HG03565 (cell line): ENCODE measurements around the gene NCAM1.
A peak's percentile ranks its signal among the peaks of the same experiment; 100 is the strongest.

Experiments used
- ATAC-seq: cut with Tn5 transposase; IDR thresholded peaks from one replicate; pipeline ENCODE4 v1.9.1; 2021; ENCODE audit warnings: mild to moderate bottlenecking, moderate library complexity; ENCODE audit not compliant: unreplicated experiment

NCAM1 gene

DNA sequence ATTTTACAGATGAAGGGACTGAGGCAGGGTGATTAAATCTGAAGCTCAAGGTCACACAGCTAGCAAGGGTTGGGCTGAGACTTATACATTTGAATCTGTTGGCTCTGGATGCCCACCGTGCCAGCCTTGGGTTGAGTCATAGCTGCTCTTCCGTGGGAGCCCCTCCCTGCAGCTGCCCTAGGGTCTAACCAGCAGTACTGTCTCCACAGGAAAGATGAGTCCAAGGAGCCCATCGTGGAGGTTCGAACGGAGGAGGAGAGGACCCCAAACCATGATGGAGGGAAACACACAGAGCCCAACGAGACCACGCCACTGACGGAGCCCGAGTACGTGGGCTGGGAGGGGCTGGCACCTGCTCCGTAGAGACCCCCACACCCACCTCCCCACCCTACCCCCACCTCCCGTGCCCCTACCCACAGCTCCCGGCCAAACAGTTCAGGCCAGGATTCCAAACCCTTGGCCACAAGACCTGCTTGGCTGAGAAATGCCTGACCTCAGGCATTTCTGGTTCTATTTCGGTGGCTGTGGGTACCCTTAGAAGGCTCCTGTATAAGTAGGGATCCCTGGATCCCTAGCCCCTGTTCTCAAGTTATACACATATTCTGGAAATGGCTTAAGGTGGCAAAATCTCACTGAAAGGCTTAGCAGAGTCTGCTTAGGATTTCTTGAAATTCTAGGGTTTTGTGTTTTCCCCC, 310.5 kb downstream of the NCAM1 start:
- no peak for ATAC-seq

DNA sequence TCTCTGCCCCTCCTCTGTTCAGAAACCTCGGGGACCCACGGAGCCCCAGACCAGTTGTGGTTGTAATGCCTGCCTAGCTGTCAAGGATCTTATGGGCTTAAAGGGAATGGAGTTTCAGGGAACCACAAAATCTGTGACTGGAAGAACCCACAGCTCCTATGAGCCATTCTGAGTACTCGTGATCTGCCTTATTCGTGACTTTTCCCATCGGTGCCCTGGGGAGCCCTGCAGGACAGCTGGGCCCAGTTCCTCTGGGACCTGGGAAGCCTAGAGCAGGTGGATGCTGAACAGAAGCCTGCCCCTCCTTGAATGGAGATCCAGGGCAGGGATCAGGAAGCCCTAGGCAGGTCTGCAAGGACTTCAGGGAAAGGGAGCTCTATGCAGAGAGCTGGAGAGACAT, 311.1 kb downstream of the NCAM1 start:
- ATAC-seq = no peak

DNA sequence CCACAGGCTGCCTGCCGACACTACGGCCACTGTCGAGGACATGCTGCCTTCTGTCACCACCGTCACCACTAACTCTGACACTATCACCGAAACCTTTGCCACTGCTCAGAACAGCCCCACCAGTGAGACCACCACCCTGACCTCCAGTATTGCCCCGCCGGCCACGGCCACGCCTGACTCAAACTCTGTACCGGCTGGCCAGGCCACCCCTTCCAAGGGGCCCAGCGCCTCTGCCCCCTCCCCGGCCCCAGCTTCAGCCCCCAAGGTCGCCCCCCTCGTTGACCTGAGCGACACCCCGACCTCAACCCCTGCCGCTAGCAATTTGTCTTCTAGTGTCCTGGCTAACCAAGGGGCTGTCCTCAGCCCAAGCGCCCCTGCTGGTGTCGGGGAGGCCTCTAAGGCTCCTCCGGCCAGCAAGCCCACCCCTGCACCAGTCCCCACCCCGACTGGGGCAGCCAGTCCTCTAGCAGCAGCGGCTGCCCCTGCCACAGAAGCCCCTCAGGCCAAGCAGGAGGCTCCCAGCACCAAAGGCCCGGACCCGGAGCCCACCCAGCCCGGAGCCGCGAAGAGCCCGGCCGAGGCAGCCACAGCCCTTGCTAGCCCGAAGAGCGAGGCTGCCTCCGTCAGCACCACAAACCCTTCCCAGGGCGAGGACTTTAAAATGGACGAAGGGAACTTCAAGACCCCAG, 311.9 kb downstream of the NCAM1 start:
- ATAC-seq = no peak

GRCh38 chr11:113273720-113274119, 312.5 kb downstream of the NCAM1 start:
- ATAC-seq = no peak

DNA sequence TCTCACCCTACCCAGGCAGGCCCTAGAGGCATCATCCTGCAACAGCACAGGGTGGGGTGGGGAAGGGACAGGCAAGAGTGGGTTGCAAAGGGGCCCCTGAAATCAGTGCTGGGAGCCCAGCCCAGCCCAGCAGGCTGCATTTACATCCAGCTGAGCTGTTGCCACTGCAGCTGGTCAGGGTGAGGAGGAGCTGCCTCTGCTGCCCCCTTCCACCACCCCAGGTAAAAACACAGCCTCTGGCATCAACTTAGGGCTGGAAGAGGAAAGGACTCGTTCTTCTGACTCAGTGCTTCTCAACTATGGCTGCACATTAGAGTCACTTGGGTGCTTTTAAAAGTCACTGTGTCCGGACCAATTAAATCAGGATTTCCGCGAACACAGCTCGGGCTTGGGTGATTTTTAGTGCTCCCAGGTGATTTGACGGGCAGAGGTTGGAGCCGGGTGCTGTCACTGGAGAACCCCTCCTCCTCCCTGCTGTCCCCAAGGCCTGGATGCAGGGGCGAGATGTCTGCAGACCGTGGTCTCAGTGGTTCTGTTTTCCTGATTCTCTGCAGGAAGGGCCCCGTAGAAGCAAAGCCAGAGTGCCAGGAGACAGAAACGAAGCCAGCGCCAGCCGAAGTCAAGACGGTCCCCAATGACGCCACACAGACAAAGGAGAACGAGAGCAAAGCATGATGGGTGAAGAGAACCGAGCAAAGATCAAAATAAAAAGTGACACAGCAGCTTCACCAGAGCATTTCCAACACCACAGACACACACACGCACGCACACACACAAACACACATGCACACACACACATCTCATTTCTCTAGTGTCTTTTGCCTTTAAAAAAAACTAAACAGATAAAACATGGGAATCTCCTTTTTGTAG, 313.7 kb downstream of the NCAM1 start:
- ATAC-seq = no peak

GRCh38 chr11:113275602-113276001, 314.4 kb downstream of the NCAM1 start:
- no peak for ATAC-seq

DNA sequence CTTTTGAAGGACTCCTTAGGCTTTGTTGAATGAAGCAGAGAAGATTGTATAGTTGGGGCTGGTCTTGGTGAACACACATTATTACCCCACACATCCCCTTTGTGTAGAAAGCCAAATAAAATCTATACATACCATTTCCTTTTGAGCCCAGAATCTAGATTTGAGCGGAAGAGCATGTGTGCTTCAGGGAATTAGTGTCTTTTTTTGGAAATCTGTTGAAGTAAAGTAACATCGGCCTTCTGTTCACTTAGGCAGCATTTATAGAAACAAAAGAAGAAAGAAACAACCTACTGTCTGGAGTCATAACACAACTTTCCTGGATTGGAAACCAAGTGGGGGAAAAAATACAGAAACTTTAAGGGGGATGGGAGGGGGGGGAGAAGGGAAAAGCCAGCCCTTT, 315.2 kb downstream of the NCAM1 start:
- no peak for ATAC-seq

DNA sequence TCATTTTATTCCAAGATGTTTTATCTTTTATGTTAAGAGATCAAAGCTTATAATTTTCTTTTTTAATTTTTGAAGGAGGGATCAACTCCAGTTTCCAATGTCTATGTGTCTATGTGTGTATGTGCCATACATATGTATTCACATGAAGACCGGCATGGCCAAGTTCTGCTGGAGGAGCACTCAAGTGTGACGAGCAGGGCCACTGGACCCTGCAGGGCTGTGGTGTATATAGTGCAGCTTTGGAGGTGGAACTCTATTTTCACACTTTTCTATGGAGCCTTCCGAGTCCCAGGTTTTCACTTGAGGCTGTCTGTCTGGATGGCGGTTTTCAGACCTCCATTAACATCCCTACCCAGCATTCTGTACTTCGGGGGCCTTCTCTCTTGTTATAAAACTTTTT, 316.7 kb downstream of the NCAM1 start:
- ATAC-seq = no peak

DNA sequence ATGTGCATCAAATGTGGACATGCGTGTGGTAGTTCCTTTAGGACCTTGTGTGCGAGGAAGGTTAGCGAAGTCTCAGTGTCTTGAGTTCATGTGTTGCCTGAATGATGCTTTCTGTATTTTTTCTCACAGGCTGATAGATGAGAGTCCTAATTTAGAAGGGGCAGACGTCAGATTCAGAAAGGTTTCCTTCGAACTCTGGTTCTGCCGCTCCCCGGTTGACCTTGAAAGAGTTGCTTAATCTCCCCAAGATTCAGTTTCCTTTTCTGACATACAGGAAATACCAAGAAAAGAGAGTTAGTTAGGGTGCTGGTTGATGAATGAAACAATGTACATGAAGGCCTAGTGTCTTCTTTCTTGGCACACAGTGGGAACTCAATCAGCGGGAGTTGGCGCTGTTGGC, 317.3 kb downstream of the NCAM1 start:
- no peak for ATAC-seq

DNA sequence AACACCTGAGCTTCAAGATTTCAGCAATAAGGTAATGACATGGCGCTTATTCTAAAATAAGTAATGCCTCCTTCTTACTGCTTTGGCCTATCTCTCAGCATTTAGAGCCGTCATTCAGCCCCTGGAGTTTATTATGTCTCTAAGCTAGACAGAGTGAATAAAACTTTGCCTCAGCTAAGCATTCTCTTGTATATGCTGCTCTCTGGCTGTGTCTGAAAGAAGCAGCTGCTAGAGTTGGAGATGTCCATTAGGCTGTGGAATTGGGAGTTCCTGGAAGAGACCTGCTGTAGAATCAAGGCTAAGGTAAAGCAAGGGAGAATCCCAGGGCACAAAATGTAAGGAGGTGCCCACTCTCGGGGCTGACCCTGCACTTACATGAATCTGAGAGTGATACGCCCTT, 317.7 kb downstream of the NCAM1 start:
- ATAC-seq = no peak

DNA sequence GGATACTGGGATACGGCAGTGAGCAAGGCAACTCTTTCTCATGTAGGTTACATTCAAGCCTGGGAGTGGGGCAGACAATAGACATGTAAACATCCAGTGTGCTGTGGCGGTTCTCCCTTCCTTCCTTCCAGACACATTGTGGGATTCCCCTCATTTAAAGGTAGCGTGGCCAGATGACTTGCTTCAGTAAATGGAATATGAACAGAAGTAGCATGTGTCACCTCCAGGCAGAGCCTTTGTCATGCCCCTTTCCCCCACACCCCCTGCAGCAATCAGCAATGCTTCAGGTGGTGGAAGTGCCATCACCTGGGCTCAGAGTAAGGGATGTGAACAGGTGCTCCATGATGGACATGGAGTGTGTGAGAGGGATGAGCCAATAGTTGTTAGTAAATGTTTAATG, 318.4 kb downstream of the NCAM1 start:
- ATAC-seq = no peak

DNA sequence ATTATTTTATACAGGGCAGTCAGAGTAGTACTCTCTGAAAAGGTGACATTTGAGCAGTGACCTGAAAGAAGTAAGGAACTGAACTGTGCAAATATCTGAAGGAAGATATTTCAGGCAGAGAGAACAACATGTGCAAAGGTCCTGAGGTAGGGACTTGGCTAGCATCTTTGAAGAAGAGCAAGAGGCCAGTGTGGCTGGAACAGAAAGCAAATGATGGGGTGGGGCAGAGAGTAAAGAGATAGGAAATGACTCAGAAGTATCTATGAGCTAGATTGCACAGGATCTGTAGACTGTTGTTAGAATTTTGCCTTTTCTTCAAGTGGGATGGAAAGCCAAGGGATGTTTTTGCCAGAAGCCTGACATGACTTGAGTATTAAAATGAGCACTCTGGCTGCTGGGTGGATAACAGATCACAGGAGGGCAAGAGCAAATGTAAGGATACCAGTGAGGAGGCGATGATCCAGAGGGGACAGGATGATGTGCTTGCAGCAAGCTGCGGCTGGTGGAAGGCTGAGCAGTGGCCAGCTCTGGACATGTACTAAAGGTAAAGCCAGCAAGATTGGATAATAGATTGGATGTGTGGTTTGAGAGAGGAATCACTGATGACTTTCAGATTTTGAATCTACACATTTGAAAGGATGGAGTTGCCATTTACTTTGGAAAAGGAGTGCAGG, 320.0 kb downstream of the NCAM1 start:
- no peak for ATAC-seq

DNA sequence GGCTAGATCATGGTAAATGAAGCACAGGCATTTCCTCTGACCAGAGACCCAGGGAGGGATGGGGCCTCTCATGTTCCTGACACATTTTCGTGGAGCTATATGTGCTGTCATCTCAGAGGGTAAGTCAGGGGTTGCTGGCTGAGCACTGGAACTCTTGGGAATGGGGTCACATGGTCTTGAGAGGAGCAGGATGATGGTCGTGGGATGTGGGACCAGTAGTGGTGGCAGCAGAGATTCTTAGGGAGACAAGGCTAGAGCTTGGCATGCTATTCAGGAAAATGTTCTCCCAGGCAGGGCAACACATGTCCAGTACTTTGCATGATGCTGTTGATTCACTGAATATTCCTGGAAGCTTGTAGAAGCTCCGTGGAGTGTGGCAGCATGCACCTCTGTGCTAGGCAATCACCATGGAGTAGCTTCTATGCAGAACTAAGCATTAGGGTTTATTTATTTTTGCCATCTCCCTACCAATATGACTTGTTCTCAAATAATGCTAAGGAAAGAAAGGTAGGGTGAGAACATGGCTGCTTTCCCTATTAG, 321.7 kb downstream of the NCAM1 start:
- ATAC-seq = no peak

- no peak for ATAC-seq
Measured at GRCh38 chr11:113283881-113284280, 322.7 kb downstream of the NCAM1 start.

DNA sequence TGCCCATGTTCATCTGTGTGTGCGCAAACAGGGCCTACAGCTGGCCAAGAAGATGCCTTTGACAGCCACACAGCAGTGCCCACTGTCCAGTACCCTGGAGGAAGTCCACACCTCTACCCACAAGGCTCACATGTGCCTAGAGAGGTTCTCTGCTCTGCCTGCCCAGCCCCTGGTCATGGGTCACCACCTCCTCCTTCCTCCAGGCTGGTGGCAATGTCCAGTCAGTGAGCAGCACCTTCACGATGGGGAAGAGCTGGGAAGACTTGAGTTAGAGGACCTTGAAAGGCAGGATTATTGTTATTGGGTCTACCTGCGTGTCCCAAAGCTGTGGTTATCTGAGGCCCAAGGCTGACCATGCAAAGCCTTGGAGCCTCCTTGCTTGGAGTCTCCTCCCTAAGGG, 324.8 kb downstream of the NCAM1 start:
- no peak for ATAC-seq

- ATAC-seq = no peak
Measured at GRCh38 chr11:113286509-113287497, 325.6 kb downstream of the NCAM1 start.

GRCh38 chr11:113287801-113288200, 326.6 kb downstream of the NCAM1 start:
- ATAC-seq = no peak

GRCh38 chr11:113288286-113288863, 327.2 kb downstream of the NCAM1 start:
- no peak for ATAC-seq

GRCh38 chr11:113289431-113290187, 328.4 kb downstream of the NCAM1 start:
- ATAC-seq = peak; percentile 78
